PC-9 (cell line): ENCODE results near the gene NFKB1.

Experiments
- EZH2 ChIP-seq: fragments of 200-600 bp; sonication (generic); IDR thresholded peaks from 2 replicates; pipeline ENCODE4 v1.8.0; 2017; ENCODE audit warnings: antibody characterized with exemption, low read depth
- TF ChIP-seq, protein P1 (sequence below): fragments of 200-600 bp; sonication (generic); conservative IDR thresholded peaks from 2 replicates; pipeline ENCODE4 v1.6.1; 2017; ENCODE audit warnings: mixed run types, antibody characterized with exemption, mild to moderate bottlenecking, moderate library complexity

DNA sequence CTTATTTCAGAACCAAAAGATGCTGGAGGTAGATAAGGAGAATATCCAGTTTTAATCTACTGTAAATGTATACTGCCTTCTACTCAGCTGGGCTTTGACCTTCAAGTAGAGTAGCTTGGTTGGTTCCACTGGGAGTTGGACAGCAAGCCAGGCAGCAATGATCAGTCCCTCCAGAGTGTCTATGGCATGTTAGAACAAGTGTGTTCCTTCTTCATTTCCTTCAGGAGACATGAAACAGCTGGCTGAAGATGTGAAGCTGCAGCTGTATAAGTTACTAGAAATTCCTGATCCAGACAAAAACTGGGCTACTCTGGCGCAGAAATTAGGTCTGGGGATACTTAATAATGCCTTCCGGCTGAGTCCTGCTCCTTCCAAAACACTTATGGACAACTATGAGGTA is 111.1 kb downstream of the NFKB1 start:
- TF ChIP-seq, protein P1, sequence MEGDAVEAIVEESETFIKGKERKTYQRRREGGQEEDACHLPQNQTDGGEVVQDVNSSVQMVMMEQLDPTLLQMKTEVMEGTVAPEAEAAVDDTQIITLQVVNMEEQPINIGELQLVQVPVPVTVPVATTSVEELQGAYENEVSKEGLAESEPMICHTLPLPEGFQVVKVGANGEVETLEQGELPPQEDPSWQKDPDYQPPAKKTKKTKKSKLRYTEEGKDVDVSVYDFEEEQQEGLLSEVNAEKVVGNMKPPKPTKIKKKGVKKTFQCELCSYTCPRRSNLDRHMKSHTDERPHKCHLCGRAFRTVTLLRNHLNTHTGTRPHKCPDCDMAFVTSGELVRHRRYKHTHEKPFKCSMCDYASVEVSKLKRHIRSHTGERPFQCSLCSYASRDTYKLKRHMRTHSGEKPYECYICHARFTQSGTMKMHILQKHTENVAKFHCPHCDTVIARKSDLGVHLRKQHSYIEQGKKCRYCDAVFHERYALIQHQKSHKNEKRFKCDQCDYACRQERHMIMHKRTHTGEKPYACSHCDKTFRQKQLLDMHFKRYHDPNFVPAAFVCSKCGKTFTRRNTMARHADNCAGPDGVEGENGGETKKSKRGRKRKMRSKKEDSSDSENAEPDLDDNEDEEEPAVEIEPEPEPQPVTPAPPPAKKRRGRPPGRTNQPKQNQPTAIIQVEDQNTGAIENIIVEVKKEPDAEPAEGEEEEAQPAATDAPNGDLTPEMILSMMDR = no peak
- TF ChIP-seq EZH2 = no peak
